Fibroblast of lung (primary cell): ENCODE results near the gene HHLA2. TPM values are rescaled to one million over a fixed set of nuclear protein-coding genes. Genes with fewer than 3 reads are reported as not detected.

Experiments
- DNase-seq, 2 donors: peaks; one replicate each; pipeline versions ENCODE4 v3.0.0 to v3.0.0-alpha.2; 2010; ENCODE audit warnings: low read depth in 2 of 2
- H2AFZ ChIP-seq: 2 replicates; pipeline ENCODE4 v1.5.1; 2012; ENCODE audit warnings: low read length, control low read depth, inconsistent platforms
- H3K27ac ChIP-seq: 2 replicates; pipeline ENCODE4 v1.5.1; 2011; ENCODE audit warnings: low read length, control low read depth; ENCODE audit not compliant: insufficient read depth
- H3K27me3 ChIP-seq: 2 replicates; pipeline ENCODE4 v1.5.1; 2011; ENCODE audit warnings: mild to moderate bottlenecking, low read length; ENCODE audit not compliant: control insufficient read depth, insufficient read depth
- H3K36me3 ChIP-seq: 2 replicates; pipeline ENCODE4 v1.5.1; 2011; ENCODE audit warnings: low read length; ENCODE audit not compliant: control insufficient read depth, insufficient read depth
- H3K4me1 ChIP-seq: 2 replicates; pipeline ENCODE4 v1.5.1; 2011; ENCODE audit warnings: low read length; ENCODE audit not compliant: control insufficient read depth, insufficient read depth; ENCODE audit errors: extremely low read depth
- H3K4me2 ChIP-seq: 2 replicates; pipeline ENCODE4 v1.5.1; 2011; ENCODE audit warnings: low read length, control low read depth; ENCODE audit not compliant: insufficient read depth; ENCODE audit errors: extremely low read depth
- H3K4me3 ChIP-seq, 4 experiments: fragments of 200-600 bp in 1 of 4; sonication (generic) in 1 of 4; replicated peaks in 1 of 4; 2 replicates each; pipeline ENCODE4 v1.5.1; 2011 to 2016; ENCODE audit warnings: low read length in 4 of 4, low read depth in 3 of 4, mild to moderate bottlenecking in 3 of 4, control low read depth in 2 of 4, inconsistent platforms in 1 of 4, mixed read lengths in 1 of 4; ENCODE audit not compliant: insufficient read depth in 1 of 4; ENCODE audit errors: control extremely low read depth in 1 of 4
- H3K79me2 ChIP-seq: 2 replicates; pipeline ENCODE4 v1.5.1; 2012; ENCODE audit warnings: mild to moderate bottlenecking, low read length, inconsistent platforms; ENCODE audit not compliant: control insufficient read depth, insufficient read depth
- H3K9ac ChIP-seq: 2 replicates; pipeline ENCODE4 v1.5.1; 2011; ENCODE audit warnings: mild to moderate bottlenecking, low read length, control low read depth; ENCODE audit not compliant: insufficient read depth
- H3K9me3 ChIP-seq: 2 replicates; pipeline ENCODE4 v1.5.1; 2012; ENCODE audit warnings: low read depth, low read length; ENCODE audit not compliant: control insufficient read depth, insufficient read depth
- H4K20me1 ChIP-seq: 2 replicates; pipeline ENCODE4 v1.5.1; 2011; ENCODE audit warnings: low read length; ENCODE audit not compliant: control insufficient read depth, insufficient read depth; ENCODE audit errors: extremely low read depth
- EZH2 ChIP-seq: IDR thresholded peaks from 2 replicates; pipeline ENCODE4 v1.5.1; 2012; ENCODE audit warnings: low read length, control low read depth, mild to moderate bottlenecking; ENCODE audit errors: missing control alignments
- polyA plus RNA-seq, 2 donors: library from polyadenylated mRNA; depleted of rRNA in 1 of 2; stranded (reverse) in 1 of 2; unstranded in 1 of 2; fragments of >200 nt; gene quantifications; 2 replicates each; pipeline ENCODE4 v1.2.1, GENCODE V29; 2011 to 2012; ENCODE audit warnings: missing spikeins in 1 of 2
- total RNA-seq: library from RNA; depleted of rRNA; stranded (reverse); fragments of >200 nt; gene quantifications from 2 replicates; pipeline ENCODE4 v1.2.1, GENCODE V29; 2014
- TF ChIP-seq, protein P1 (sequence below), 2 donors: IDR thresholded peaks in 1 of 2; conservative IDR thresholded peaks in 1 of 2; 1 replicate in 1 of 2; 2 replicates in 1 of 2; pipeline ENCODE4 v1.5.1; 2011 to 2012; ENCODE audit warnings: low read length in 2 of 2, control low read depth in 1 of 2, inconsistent platforms in 1 of 2, low read depth in 1 of 2, mild to moderate bottlenecking in 1 of 2

Gene HHLA2
- total and polyA plus RNA-seq, 2 donors (not counting 1 experiment from before 2014, with no cell fraction given), result not detected

DNA sequence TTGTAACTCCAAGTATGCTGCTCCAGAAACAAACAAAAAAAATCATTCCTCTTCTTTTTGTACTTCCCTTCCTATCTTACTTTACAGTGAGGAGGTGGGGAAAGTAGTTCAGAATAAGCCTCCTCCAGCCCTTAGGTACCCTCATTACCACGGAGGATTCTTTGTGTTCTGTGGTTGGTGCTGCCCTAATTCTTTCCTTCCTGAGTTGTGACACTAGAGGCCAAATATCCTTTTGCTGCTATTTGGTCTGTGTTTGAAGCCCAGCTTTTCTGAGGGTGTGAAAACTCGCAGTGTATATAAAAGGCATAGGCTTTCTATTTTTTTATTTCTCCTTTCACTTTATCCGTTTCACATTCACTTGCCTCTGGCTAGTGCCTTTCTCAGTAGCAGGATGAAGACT lies 98.2 kb downstream of the HHLA2 start:
- Histone ChIP-seq H3K4me1 (no peaks in the 10 kb centered on the region), H3K4me2 (no peak overlapping the region), H3K36me3 (no peaks in the 10 kb centered on the region), H3K4me3 (no peak overlapping the region), H3K9me3 (no peaks in the 10 kb centered on the region), H3K27me3 (no peaks in the 10 kb centered on the region), H4K20me1 (no peaks in the 10 kb centered on the region), H3K9ac (no peak overlapping the region), H3K27ac (no peak overlapping the region), H3K79me2 (no peaks in the 10 kb centered on the region), H2AFZ (no peak overlapping the region)
- no peak for TF ChIP-seq EZH2
- TF ChIP-seq, protein P1, sequence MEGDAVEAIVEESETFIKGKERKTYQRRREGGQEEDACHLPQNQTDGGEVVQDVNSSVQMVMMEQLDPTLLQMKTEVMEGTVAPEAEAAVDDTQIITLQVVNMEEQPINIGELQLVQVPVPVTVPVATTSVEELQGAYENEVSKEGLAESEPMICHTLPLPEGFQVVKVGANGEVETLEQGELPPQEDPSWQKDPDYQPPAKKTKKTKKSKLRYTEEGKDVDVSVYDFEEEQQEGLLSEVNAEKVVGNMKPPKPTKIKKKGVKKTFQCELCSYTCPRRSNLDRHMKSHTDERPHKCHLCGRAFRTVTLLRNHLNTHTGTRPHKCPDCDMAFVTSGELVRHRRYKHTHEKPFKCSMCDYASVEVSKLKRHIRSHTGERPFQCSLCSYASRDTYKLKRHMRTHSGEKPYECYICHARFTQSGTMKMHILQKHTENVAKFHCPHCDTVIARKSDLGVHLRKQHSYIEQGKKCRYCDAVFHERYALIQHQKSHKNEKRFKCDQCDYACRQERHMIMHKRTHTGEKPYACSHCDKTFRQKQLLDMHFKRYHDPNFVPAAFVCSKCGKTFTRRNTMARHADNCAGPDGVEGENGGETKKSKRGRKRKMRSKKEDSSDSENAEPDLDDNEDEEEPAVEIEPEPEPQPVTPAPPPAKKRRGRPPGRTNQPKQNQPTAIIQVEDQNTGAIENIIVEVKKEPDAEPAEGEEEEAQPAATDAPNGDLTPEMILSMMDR (conservative IDR thresholded peaks at IDR 0.05 in 1 of 2, IDR thresholded peaks at IDR 0.05 in 1 of 2; ENCODE audit: low read depth in 1 of 2, low read length in 2 of 2), result no peak
- DNase-seq, result no peak

DNA sequence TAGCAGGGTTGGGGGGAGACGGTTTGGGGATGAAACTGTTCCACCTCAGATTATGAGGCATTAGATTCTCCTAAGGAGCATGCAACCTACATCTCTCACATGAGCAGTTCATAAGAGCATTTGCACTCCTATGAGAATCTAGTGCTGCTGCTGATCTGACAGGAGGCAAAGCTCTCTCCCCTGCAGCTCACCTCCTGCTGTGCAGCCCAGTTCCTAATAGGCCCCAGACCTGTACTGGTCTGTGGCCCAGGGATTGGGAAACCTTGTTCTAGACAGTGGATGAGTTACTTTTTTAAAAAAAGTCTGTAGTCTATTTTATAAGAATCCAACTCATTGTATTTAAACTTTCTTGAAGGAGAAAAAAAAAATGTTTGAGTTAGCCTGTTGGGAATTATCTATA lies 100.0 kb downstream of the HHLA2 start:
- DNase-seq, result no peak
- Histone ChIP-seq H3K4me2 (no peak overlapping the region), H3K27me3 (no peaks in the 10 kb centered on the region), H3K36me3 (no peaks in the 10 kb centered on the region), H3K27ac (no peak overlapping the region), H3K4me1 (no peaks in the 10 kb centered on the region), H4K20me1 (no peaks in the 10 kb centered on the region), H3K9me3 (no peaks in the 10 kb centered on the region), H3K79me2 (no peaks in the 10 kb centered on the region), H2AFZ (no peak overlapping the region), H3K4me3 (no peak overlapping the region), H3K9ac (no peak overlapping the region)
- TF ChIP-seq, protein P1 (conservative IDR thresholded peaks at IDR 0.05 in 1 of 2, IDR thresholded peaks at IDR 0.05 in 1 of 2; ENCODE audit: low read depth in 1 of 2, low read length in 2 of 2), result no peak
- no peak for TF ChIP-seq EZH2

DNA sequence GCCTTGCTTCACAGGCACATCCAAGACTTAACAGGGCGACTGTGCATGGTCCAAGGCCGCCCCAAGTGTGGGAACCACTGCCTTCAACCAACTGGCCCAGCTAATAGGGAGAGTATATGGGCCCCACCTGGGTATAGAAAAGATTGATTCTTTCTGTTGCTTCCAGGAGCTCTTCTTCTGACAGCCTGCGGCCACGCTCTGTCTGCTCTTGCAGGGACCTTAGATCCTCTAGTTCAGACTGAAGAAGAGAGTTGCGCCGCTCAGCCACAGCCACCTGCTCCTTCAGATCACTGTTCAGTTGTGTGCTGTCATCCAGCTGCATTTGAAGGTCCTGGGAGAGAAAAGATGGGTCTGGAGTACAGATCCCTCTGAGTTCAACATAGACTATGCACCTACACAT lies 102.2 kb downstream of the HHLA2 start:
- no peaks in the 10 kb centered on the region for H3K79me2 ChIP-seq
- H3K4me1 ChIP-seq, result no peaks in the 10 kb centered on the region
- H3K9me3 ChIP-seq, result no peaks in the 10 kb centered on the region
- DNase-seq, result no peak
- TF ChIP-seq, protein P1 (conservative IDR thresholded peaks at IDR 0.05 in 1 of 2, IDR thresholded peaks at IDR 0.05 in 1 of 2; ENCODE audit: low read depth in 1 of 2, low read length in 2 of 2), result no peak
- TF ChIP-seq EZH2, result no peak
- no peak overlapping the region for H3K9ac ChIP-seq
- no peaks in the 10 kb centered on the region for H4K20me1 ChIP-seq
- no peak overlapping the region for H3K4me2 ChIP-seq
- no peak overlapping the region for H2AFZ ChIP-seq
- H3K4me3 ChIP-seq, result no peak overlapping the region
- H3K27me3 ChIP-seq, result no peaks in the 10 kb centered on the region
- H3K27ac ChIP-seq, result no peak overlapping the region
- H3K36me3 ChIP-seq, result no peaks in the 10 kb centered on the region
